ENCODE measurements around the gene LRRC47. TPM values are rescaled to one million over a fixed set of nuclear protein-coding genes. Genes with fewer than 3 reads are reported as not detected.
A peak's percentile ranks its signal among the peaks of the same experiment; 100 is the strongest.
"Not testable (repeated sequence)": the region's sequence is repeated elsewhere in the genome, so short reads cannot be mapped to it uniquely, and the experiment has no call there.

The LRRC47 gene
- total and polyA plus RNA-seq, 2 of the 13 experiments (the other 11 are each of a cell fraction or from before 2014, with no cell fraction given) = 18.3 to 52.5 TPM

GRCh38 chr1:3800795-3801194 is 4.5 kb upstream of the LRRC47 start:
- FAIRE-seq; H3K79me2 ChIP-seq (ENCODE audit: insufficient read depth, low read length); ATAC-seq; DNase-seq (ENCODE audit: low spot score); POLR2A ChIA-PET; H3K9me3 ChIP-seq (ENCODE audit: low read length); H3K9ac ChIP-seq (ENCODE audit: insufficient read depth, low read depth, low read length); H3K36me3 ChIP-seq (replicated peaks in 1 of 2; ENCODE audit: control insufficient read depth in 1 of 2, insufficient read depth in 2 of 2, low read length in 2 of 2); H3K27ac ChIP-seq (ENCODE audit: extremely low read length, insufficient read depth, low read length); BruUV-seq (replicated peaks); H2AFZ ChIP-seq (ENCODE audit: low read length); H4K20me1 ChIP-seq (ENCODE audit: insufficient read depth, low read length); in situ Hi-C loops (cut with HindIII; ENCODE audit: extremely low pct_ligation_motif_present, low pct_unique_long_range_greater_than_20kb); H3K4me2 ChIP-seq (ENCODE audit: low read depth, low read length); H3K4me3 ChIP-seq (replicated peaks in 1 of 3; ENCODE audit: insufficient read depth in 1 of 3, low read depth in 2 of 3, low read length in 3 of 3): not testable (repeated sequence)
- Histone ChIP-seq H3K4me1 (ENCODE audit: insufficient read depth, low read length) (peaks cover 30% of the 10 kb centered on the region), H3K27me3 (ENCODE audit: control insufficient read depth in 1 of 2, insufficient read depth in 2 of 2, low read length in 2 of 2) (peaks cover 0 to 21% of the 10 kb centered on the region in 2 experiments; a peak in 2 of 5 replicates)
- 22% methylated on average over 3 of the region's 3 CpGs for WGBS (ENCODE audit: low lambda C conversion rate)
- intact Hi-C loops (cut with micrococcal nuclease; ENCODE audit: unreplicated experiment) = loop anchor here (1.0 kb wide), 1 partner anchor 15 kb away; no protein-coding TSS in a partner anchor
- CTCF ChIA-PET (ENCODE audit: low intra/inter-chr PET ratio, low total read pairs) = interaction anchor here (2.7 kb wide), 1 partner anchor 15 kb away, joined by 10 read pairs; no protein-coding TSS in a partner anchor

GRCh38 chr1:3799976-3800685 is 3.8 kb upstream of the LRRC47 start:
- H3K4me1 ChIP-seq (ENCODE audit: insufficient read depth, low read length) = peaks cover 31% of the 10 kb centered on the region
- CTCF ChIA-PET (ENCODE audit: low intra/inter-chr PET ratio, low total read pairs) = interaction anchor here (2.7 kb wide), 1 partner anchor 15 kb away, joined by 10 read pairs; no protein-coding TSS in a partner anchor
- H3K4me2 ChIP-seq (ENCODE audit: low read depth, low read length) = peak overlapping the region; percentile 38
- ATAC-seq (0 out of 3 replicates have a peak, but pooled peaks have one; percentile 11), FAIRE-seq (no peak), DNase-seq (ENCODE audit: low spot score) (no peak)
- H3K27ac ChIP-seq (ENCODE audit: extremely low read length, insufficient read depth, low read length) = no peak overlapping the region
- no peak overlapping the region for H2AFZ ChIP-seq (ENCODE audit: low read length)
- no peaks in the 10 kb centered on the region for H3K36me3 ChIP-seq (replicated peaks in 1 of 2; ENCODE audit: control insufficient read depth in 1 of 2, insufficient read depth in 2 of 2, low read length in 2 of 2)
- in situ Hi-C loops (cut with HindIII; ENCODE audit: extremely low pct_ligation_motif_present, low pct_unique_long_range_greater_than_20kb) = no loop called here
- POLR2A ChIA-PET = no interaction called here
- 50% methylated on average over 4 of the region's 11 CpGs for WGBS (ENCODE audit: low lambda C conversion rate)
- 0 out of 2 replicates have a peak, but pooled peaks cover 3% of the 10 kb centered on the region for H4K20me1 ChIP-seq (ENCODE audit: insufficient read depth, low read length)
- H3K27me3 ChIP-seq (ENCODE audit: control insufficient read depth in 1 of 2, insufficient read depth in 2 of 2, low read length in 2 of 2) = peaks cover 0 to 15% of the 10 kb centered on the region in 2 experiments; a peak in 2 of 5 replicates
- H3K9me3 ChIP-seq (ENCODE audit: low read length) = no peaks in the 10 kb centered on the region
- H3K9ac ChIP-seq (ENCODE audit: insufficient read depth, low read depth, low read length) = no peak overlapping the region
- H3K4me3 ChIP-seq (replicated peaks in 1 of 3; ENCODE audit: insufficient read depth in 1 of 3, low read depth in 2 of 3, low read length in 3 of 3) = no peak overlapping the region
- H3K79me2 ChIP-seq (ENCODE audit: insufficient read depth, low read length) = peaks cover 5% of the 10 kb centered on the region
- intact Hi-C loops (cut with micrococcal nuclease; ENCODE audit: unreplicated experiment) = no loop called here
- TF ChIP-seq BRD4 (CRISPR knock-in tag; IDR thresholded peaks at IDR 0.05) (no peak), NFYB (CRISPR knock-in tag; IDR thresholded peaks at IDR 0.05) (0 out of 2 replicates have a peak, but pooled peaks have one; percentile 12)
- BruUV-seq (replicated peaks) = no TSS peak
